ENCODE data around the gene CPA4. TPM values are rescaled to one million over a fixed set of nuclear protein-coding genes. Genes with fewer than 3 reads are reported as not detected.

Gene CPA4
- total RNA-seq, 1 donor from 2014 or later: not detected

DNA sequence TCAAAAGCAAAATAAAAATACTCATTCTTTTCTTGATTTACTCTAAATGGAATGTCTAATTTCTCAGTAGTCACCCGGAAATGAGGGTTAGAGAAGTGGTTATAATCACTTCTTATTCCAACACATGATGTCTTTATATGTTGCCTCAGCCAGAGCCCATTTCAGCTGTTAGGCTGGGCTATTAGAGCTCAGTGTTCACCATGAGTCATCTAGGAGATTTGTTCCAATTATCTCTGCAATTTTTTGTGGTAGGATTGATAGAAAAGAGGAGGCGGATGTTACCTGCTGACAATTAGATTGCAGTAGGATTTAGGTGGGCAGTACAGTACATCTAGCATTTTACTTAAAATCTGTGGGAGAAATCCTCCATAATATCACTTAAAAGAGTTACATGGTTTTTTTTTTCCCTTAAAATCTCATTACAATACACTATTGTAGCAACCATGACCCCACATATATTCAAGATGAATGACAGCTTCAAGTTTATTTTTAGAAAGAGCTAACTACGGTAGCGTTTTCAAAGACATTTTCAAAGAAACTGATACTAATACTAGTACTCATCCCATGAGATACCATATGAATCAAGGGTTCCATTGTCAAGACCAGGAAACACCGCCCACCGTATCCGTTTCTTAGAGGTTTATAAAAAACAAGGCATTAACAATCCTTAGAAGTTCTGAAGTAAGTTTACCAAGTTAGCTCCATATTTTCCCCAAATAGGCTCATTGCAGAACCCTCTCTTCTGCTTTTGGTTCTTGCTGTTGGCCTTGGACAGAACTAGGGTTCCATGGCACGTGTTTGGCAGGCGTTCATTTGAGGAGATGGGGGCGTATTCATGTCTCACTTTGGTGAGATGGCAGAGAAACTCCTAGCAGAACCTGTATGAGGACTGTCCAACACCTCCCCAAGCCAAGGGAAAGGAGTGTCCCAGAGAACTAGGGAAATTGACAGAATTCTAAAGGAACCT, 15.9 kb upstream of the CPA4 start:
- TF ChIP-seq, protein P1, sequence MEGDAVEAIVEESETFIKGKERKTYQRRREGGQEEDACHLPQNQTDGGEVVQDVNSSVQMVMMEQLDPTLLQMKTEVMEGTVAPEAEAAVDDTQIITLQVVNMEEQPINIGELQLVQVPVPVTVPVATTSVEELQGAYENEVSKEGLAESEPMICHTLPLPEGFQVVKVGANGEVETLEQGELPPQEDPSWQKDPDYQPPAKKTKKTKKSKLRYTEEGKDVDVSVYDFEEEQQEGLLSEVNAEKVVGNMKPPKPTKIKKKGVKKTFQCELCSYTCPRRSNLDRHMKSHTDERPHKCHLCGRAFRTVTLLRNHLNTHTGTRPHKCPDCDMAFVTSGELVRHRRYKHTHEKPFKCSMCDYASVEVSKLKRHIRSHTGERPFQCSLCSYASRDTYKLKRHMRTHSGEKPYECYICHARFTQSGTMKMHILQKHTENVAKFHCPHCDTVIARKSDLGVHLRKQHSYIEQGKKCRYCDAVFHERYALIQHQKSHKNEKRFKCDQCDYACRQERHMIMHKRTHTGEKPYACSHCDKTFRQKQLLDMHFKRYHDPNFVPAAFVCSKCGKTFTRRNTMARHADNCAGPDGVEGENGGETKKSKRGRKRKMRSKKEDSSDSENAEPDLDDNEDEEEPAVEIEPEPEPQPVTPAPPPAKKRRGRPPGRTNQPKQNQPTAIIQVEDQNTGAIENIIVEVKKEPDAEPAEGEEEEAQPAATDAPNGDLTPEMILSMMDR (IDR thresholded peaks at IDR 0.05; ENCODE audit: unreplicated experiment): no peak
- Mint-ChIP-seq H3K4me1 (ENCODE audit: unreplicated experiment) (peaks cover 24% of the 10 kb centered on the region), H3K4me3 (ENCODE audit: unreplicated experiment) (no peak overlapping the region), H3K9me3 (ENCODE audit: unreplicated experiment) (no peaks in the 10 kb centered on the region), H3K27me3 (ENCODE audit: unreplicated experiment) (peaks cover 2% of the 10 kb centered on the region), H3K36me3 (ENCODE audit: low read depth, unreplicated experiment) (no peaks in the 10 kb centered on the region), H3K27ac (ENCODE audit: unreplicated experiment) (no peak overlapping the region)
- no peak for DNase-seq (ENCODE audit: low spot score)

DNA sequence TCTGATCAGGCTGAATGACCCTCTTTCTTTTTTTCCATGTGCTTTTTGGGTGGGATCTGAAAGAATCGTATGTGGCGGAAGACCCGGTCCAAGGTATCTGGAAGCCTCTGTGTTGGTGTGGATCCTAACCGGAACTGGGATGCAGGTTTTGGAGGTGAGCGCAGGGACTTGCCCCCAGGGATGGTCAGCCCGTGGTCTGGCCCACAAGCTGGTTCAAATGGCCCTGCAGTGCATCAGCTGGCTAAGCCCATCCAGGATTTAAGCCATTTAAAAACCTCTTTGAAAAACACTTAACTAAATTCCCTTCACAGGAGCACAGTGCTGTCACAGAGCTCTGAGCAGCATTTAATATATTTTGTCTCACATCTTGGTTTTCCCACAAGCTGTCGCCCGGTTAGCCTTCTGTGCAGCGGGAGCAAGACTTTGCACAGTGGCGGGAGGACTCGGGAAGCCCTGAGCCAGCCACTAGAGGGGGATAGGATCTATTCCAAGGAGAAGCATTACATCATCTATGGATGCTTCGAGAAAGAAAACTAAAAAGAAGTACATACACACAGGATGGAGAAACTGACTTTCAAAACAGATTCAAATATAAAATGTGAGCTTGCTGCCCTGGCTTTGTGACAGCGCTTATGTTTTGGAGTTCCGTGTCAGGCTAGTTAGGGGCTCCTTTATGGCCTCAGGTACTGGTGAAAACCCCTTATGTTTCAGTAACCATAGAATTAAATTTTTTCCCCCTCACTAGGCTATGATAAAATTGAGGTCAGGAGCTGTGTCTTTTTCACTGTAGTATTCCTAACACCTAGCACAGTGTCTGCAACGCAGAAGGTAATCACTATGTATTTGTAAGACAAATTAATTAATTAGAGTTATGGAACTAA, 15.0 kb upstream of the CPA4 start:
- Mint-ChIP-seq H3K4me1 (ENCODE audit: unreplicated experiment) (peaks cover 15% of the 10 kb centered on the region), H3K27ac (ENCODE audit: unreplicated experiment) (no peak overlapping the region), H3K9me3 (ENCODE audit: unreplicated experiment) (no peaks in the 10 kb centered on the region), H3K36me3 (ENCODE audit: low read depth, unreplicated experiment) (no peaks in the 10 kb centered on the region), H3K4me3 (ENCODE audit: unreplicated experiment) (no peak overlapping the region), H3K27me3 (ENCODE audit: unreplicated experiment) (peaks cover 2% of the 10 kb centered on the region)
- TF ChIP-seq, protein P1 (IDR thresholded peaks at IDR 0.05; ENCODE audit: unreplicated experiment): peak; percentile 20
- peak; percentile 60 for DNase-seq (ENCODE audit: low spot score)

DNA sequence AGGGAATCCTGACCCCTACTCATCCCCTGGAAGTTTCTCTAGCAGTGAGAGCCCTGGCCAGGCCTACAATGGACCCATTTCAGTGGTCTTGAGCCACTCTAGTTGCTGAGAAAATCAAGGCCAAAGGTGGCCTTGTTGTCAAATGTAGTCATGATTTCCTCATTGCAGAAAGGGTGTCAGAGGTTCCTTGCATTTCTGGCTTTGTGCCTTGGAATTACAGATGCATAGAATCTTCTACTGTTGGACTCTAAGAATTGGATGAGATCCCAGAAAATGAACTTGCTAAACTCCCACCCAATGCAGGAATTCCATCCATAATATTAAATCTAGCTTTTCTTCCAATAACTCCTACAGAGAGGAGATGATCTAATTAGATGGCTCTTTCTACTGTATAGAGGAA, 14.1 kb upstream of the CPA4 start:
- no peak for DNase-seq (ENCODE audit: low spot score)
- Mint-ChIP-seq H3K27ac (ENCODE audit: unreplicated experiment) (no peak overlapping the region), H3K4me1 (ENCODE audit: unreplicated experiment) (peaks cover 9% of the 10 kb centered on the region), H3K9me3 (ENCODE audit: unreplicated experiment) (no peaks in the 10 kb centered on the region), H3K27me3 (ENCODE audit: unreplicated experiment) (peaks cover 2% of the 10 kb centered on the region), H3K36me3 (ENCODE audit: low read depth, unreplicated experiment) (no peaks in the 10 kb centered on the region), H3K4me3 (ENCODE audit: unreplicated experiment) (no peak overlapping the region)
- TF ChIP-seq, protein P1 (IDR thresholded peaks at IDR 0.05; ENCODE audit: unreplicated experiment): no peak

DNA sequence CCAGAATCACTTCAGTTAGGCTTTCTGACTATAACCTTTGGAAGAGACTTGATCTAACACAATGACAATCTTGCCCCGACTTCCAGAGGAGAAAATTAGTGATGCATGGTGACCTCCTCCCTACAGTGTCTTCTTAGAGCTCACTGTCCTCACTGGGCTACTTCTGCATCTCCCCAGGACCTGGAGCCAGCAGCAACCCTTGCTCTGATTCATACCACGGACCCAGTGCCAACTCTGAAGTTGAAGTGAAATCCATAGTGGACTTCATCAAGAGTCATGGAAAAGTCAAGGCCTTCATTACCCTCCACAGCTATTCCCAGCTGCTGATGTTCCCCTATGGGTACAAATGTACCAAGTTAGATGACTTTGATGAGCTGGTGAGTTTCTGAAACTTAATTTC, 13.7 kb upstream of the CPA4 start:
- H3K27me3 Mint-ChIP-seq (ENCODE audit: unreplicated experiment): peaks cover 3% of the 10 kb centered on the region
- no peaks in the 10 kb centered on the region for H3K36me3 Mint-ChIP-seq (ENCODE audit: low read depth, unreplicated experiment)
- H3K9me3 Mint-ChIP-seq (ENCODE audit: unreplicated experiment): no peaks in the 10 kb centered on the region

More for the DNA sequence above, 13.7 kb upstream of the CPA4 start:
- DNase-seq (ENCODE audit: low spot score): no peak
- H3K4me3 Mint-ChIP-seq (ENCODE audit: unreplicated experiment): no peak overlapping the region
- peaks cover 5% of the 10 kb centered on the region for H3K4me1 Mint-ChIP-seq (ENCODE audit: unreplicated experiment)
- H3K27ac Mint-ChIP-seq (ENCODE audit: unreplicated experiment): no peak overlapping the region
- TF ChIP-seq, protein P1 (IDR thresholded peaks at IDR 0.05; ENCODE audit: unreplicated experiment): no peak
